Inflammatory macrophage treated with lipopolysaccharide for 1 hour (primary cell): Measurements from ENCODE around the gene LRRN4.

Experiments used
- DNase-seq, 2 donors: peaks; one replicate each; pipeline ENCODE4 v3.0.0-alpha.2; 2020 to 2022

Gene LRRN4

GRCh38 chr20:6029538-6029937 lies 24.3 kb downstream of the LRRN4 start:
- DNase-seq = no peak

- no peak for DNase-seq
Observed at GRCh38 chr20:6028818-6029217, 25.0 kb downstream of the LRRN4 start.

- DNase-seq = peak in 1 of 2 donors; percentile 51
Observed at GRCh38 chr20:6026051-6026450, 27.8 kb downstream of the LRRN4 start.

- DNase-seq = peak in 1 of 2 donors; percentile 11
Observed at GRCh38 chr20:6024768-6025167, 29.1 kb downstream of the LRRN4 start.

GRCh38 chr20:6017880-6018279 lies 36.0 kb downstream of the LRRN4 start:
- no peak for DNase-seq

GRCh38 chr20:6017467-6017866 lies 36.4 kb downstream of the LRRN4 start:
- no peak for DNase-seq

- DNase-seq = no peak
Observed at GRCh38 chr20:6014957-6015356, 38.9 kb downstream of the LRRN4 start.

- DNase-seq = no peak
Observed at GRCh38 chr20:6014017-6014416, 39.8 kb downstream of the LRRN4 start.

GRCh38 chr20:6012179-6012578 lies 41.7 kb downstream of the LRRN4 start:
- DNase-seq = no peak

GRCh38 chr20:6008254-6008653 lies 45.6 kb downstream of the LRRN4 start:
- DNase-seq = peak; percentile 93 to 95

GRCh38 chr20:6007529-6008103 lies 46.2 kb downstream of the LRRN4 start:
- peak; percentile 8 to 9 for DNase-seq

GRCh38 chr20:6007094-6007528 lies 46.7 kb downstream of the LRRN4 start:
- peak in 1 of 2 donors; percentile 21 for DNase-seq

- DNase-seq = peak in 1 of 2 donors; percentile 7
Observed at GRCh38 chr20:6006603-6006949, 47.3 kb downstream of the LRRN4 start.

GRCh38 chr20:6000871-6001270 lies 53.0 kb downstream of the LRRN4 start:
- no peak for DNase-seq

GRCh38 chr20:5999783-6000182 lies 54.1 kb downstream of the LRRN4 start:
- no peak for DNase-seq

- no peak for DNase-seq
Observed at GRCh38 chr20:5996765-5997164, 57.1 kb downstream of the LRRN4 start.

- DNase-seq = no peak
Observed at GRCh38 chr20:5991623-5992441, 62.0 kb downstream of the LRRN4 start.

- DNase-seq = no peak
Observed at GRCh38 chr20:5990946-5991345, 62.9 kb downstream of the LRRN4 start.
